ENCODE results near the gene COL4A2. TPM values are rescaled to one million over a fixed set of nuclear protein-coding genes. Genes with fewer than 3 reads are reported as not detected.

The COL4A2 gene
- total RNA-seq, 2 donors from 2014 or later, result 0.84 TPM; not detected in 1

- ATAC-seq, result no peak
Observed at GRCh38 chr13:110361365-110361911, 54.4 kb downstream of the COL4A2 start.

GRCh38 chr13:110363010-110363409 lies 55.9 kb downstream of the COL4A2 start:
- DNase-seq (ENCODE audit: low spot score in 2 of 2) (no peak), ATAC-seq (no peak)
- Mint-ChIP-seq H3K9me3 (no peaks in the 10 kb centered on the region), H3K27ac (no peak overlapping the region), H3K36me3 (no peaks in the 10 kb centered on the region)

More at GRCh38 chr13:110361365-110361911, 54.4 kb downstream of the COL4A2 start:
- DNase-seq (ENCODE audit: low spot score in 2 of 2), result no peak
- Mint-ChIP-seq H3K9me3 (no peaks in the 10 kb centered on the region), H3K27ac (no peak overlapping the region), H3K36me3 (no peaks in the 10 kb centered on the region)

- Mint-ChIP-seq H3K27ac (no peak overlapping the region), H3K36me3 (no peaks in the 10 kb centered on the region), H3K9me3 (no peaks in the 10 kb centered on the region)
- ATAC-seq (no peak), DNase-seq (ENCODE audit: low spot score in 2 of 2) (no peak)
Observed at GRCh38 chr13:110364081-110364480, 57.0 kb downstream of the COL4A2 start.

GRCh38 chr13:110365876-110366275 lies 58.8 kb downstream of the COL4A2 start:
- DNase-seq (ENCODE audit: low spot score in 2 of 2), result no peak
- Mint-ChIP-seq H3K27ac (no peak overlapping the region), H3K36me3 (no peaks in the 10 kb centered on the region), H3K9me3 (no peaks in the 10 kb centered on the region)
- no peak for ATAC-seq

GRCh38 chr13:110366733-110367132 lies 59.6 kb downstream of the COL4A2 start:
- Mint-ChIP-seq H3K36me3 (no peaks in the 10 kb centered on the region), H3K9me3 (no peaks in the 10 kb centered on the region), H3K27ac (no peak overlapping the region)
- DNase-seq (ENCODE audit: low spot score in 2 of 2) (no peak), ATAC-seq (no peak)

GRCh38 chr13:110367620-110368019 lies 60.5 kb downstream of the COL4A2 start:
- no peak for DNase-seq (ENCODE audit: low spot score in 2 of 2)
- ATAC-seq, result no peak
- Mint-ChIP-seq H3K36me3 (no peaks in the 10 kb centered on the region), H3K9me3 (no peaks in the 10 kb centered on the region), H3K27ac (no peak overlapping the region)

- no peaks in the 10 kb centered on the region for H3K9me3 Mint-ChIP-seq
- no peaks in the 10 kb centered on the region for H3K36me3 Mint-ChIP-seq
- DNase-seq (ENCODE audit: low spot score in 2 of 2), result no peak
- H3K27ac Mint-ChIP-seq, result no peak overlapping the region
- peak in 1 of 2 donors; percentile 76 for ATAC-seq
Observed at GRCh38 chr13:110368408-110368807, 61.3 kb downstream of the COL4A2 start.

GRCh38 chr13:110369400-110369799 lies 62.3 kb downstream of the COL4A2 start:
- H3K36me3 Mint-ChIP-seq, result no peaks in the 10 kb centered on the region
- no peaks in the 10 kb centered on the region for H3K9me3 Mint-ChIP-seq
- no peak for DNase-seq (ENCODE audit: low spot score in 2 of 2)
- H3K27ac Mint-ChIP-seq, result no peak overlapping the region
- no peak for ATAC-seq

- no peak overlapping the region for H3K27ac Mint-ChIP-seq
- no peak for DNase-seq (ENCODE audit: low spot score in 2 of 2)
- no peaks in the 10 kb centered on the region for H3K36me3 Mint-ChIP-seq
- no peaks in the 10 kb centered on the region for H3K9me3 Mint-ChIP-seq
- ATAC-seq, result no peak
Observed at GRCh38 chr13:110371550-110372465, 64.7 kb downstream of the COL4A2 start.

- H3K9me3 Mint-ChIP-seq, result no peaks in the 10 kb centered on the region
Observed at GRCh38 chr13:110372676-110373075, 65.6 kb downstream of the COL4A2 start.

GRCh38 chr13:110373617-110374016 lies 66.5 kb downstream of the COL4A2 start:
- H3K36me3 Mint-ChIP-seq, result no peaks in the 10 kb centered on the region
- ATAC-seq (no peak), DNase-seq (ENCODE audit: low spot score in 2 of 2) (no peak)
- H3K27ac Mint-ChIP-seq, result no peak overlapping the region
- H3K9me3 Mint-ChIP-seq, result no peaks in the 10 kb centered on the region

More at GRCh38 chr13:110372676-110373075, 65.6 kb downstream of the COL4A2 start:
- ATAC-seq (no peak), DNase-seq (ENCODE audit: low spot score in 2 of 2) (no peak)
- H3K27ac Mint-ChIP-seq, result no peak overlapping the region
- no peaks in the 10 kb centered on the region for H3K36me3 Mint-ChIP-seq

GRCh38 chr13:110374431-110375370 lies 67.6 kb downstream of the COL4A2 start:
- Mint-ChIP-seq H3K9me3 (no peaks in the 10 kb centered on the region), H3K27ac (no peak overlapping the region), H3K36me3 (no peaks in the 10 kb centered on the region)
- ATAC-seq (no peak), DNase-seq (ENCODE audit: low spot score in 2 of 2) (no peak)

GRCh38 chr13:110376120-110376519 lies 69.0 kb downstream of the COL4A2 start:
- Mint-ChIP-seq H3K9me3 (peaks cover 6 to 7% of the 10 kb centered on the region in 2 donors), H3K27ac (no peak overlapping the region), H3K36me3 (peaks cover 0 to 7% of the 10 kb centered on the region in 2 donors)
- no peak for DNase-seq (ENCODE audit: low spot score in 2 of 2)
- ATAC-seq, result no peak

- Mint-ChIP-seq H3K9me3 (peaks cover 14 to 16% of the 10 kb centered on the region in 2 donors), H3K36me3 (peaks cover 0 to 14% of the 10 kb centered on the region in 2 donors), H3K27ac (no peak overlapping the region)
- no peak for DNase-seq (ENCODE audit: low spot score in 2 of 2)
- no peak for ATAC-seq
Observed at GRCh38 chr13:110377178-110377825, 70.2 kb downstream of the COL4A2 start.

- no peak for DNase-seq (ENCODE audit: low spot score in 2 of 2)
- Mint-ChIP-seq H3K27ac (no peak overlapping the region), H3K9me3 (peaks cover 14 to 16% of the 10 kb centered on the region in 2 donors), H3K36me3 (peaks cover 0 to 14% of the 10 kb centered on the region in 2 donors)
- no peak for ATAC-seq
Observed at GRCh38 chr13:110377826-110378201, 70.7 kb downstream of the COL4A2 start.

- peaks cover 0 to 14% of the 10 kb centered on the region in 2 donors for H3K36me3 Mint-ChIP-seq
- no peak for ATAC-seq
- H3K9me3 Mint-ChIP-seq, result peaks cover 14 to 19% of the 10 kb centered on the region in 2 donors
- DNase-seq (ENCODE audit: low spot score in 2 of 2), result no peak
- no peak overlapping the region for H3K27ac Mint-ChIP-seq
Observed at GRCh38 chr13:110379358-110379757, 72.3 kb downstream of the COL4A2 start.

Measured in activated naive CD4-positive, alpha-beta T cell treated with anti-CD3 and anti-CD28 coated beads, Interleukin-2, amount 50 U/mL, for 72 hours (primary cell).